ENCODE data around the gene SIPA1L3.

The SIPA1L3 gene

DNA sequence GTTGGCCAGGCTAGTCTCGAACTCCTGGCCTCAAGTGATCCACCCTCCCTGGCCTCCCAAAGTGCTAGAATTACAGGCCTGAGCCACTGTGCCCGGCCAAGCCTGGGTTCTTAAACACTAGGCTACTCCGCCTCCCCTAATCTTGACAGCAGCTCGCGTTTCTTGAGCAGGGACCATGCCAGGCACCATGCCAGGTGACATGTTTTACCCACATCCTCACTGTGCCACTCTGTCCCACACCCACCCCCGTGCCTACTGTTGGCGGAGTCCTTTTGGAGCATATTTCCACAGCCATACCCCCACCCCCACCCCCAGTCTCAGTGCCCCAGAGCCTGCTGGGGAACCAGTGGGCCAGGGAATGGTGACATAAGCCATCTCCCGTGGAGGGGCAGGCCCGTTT is 218.2 kb downstream of the SIPA1L3 start:
- TF ChIP-seq, protein P1, sequence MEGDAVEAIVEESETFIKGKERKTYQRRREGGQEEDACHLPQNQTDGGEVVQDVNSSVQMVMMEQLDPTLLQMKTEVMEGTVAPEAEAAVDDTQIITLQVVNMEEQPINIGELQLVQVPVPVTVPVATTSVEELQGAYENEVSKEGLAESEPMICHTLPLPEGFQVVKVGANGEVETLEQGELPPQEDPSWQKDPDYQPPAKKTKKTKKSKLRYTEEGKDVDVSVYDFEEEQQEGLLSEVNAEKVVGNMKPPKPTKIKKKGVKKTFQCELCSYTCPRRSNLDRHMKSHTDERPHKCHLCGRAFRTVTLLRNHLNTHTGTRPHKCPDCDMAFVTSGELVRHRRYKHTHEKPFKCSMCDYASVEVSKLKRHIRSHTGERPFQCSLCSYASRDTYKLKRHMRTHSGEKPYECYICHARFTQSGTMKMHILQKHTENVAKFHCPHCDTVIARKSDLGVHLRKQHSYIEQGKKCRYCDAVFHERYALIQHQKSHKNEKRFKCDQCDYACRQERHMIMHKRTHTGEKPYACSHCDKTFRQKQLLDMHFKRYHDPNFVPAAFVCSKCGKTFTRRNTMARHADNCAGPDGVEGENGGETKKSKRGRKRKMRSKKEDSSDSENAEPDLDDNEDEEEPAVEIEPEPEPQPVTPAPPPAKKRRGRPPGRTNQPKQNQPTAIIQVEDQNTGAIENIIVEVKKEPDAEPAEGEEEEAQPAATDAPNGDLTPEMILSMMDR (IDR thresholded peaks at IDR 0.05; ENCODE audit: low read depth, low read length) = no peak
- H3K4me3 ChIP-seq (replicated peaks in 1 of 2; ENCODE audit: low read depth in 2 of 2, low read length in 2 of 2) = no peak overlapping the region
- no peak for DNase-seq (ENCODE audit: low read depth in 2 of 2)

DNA sequence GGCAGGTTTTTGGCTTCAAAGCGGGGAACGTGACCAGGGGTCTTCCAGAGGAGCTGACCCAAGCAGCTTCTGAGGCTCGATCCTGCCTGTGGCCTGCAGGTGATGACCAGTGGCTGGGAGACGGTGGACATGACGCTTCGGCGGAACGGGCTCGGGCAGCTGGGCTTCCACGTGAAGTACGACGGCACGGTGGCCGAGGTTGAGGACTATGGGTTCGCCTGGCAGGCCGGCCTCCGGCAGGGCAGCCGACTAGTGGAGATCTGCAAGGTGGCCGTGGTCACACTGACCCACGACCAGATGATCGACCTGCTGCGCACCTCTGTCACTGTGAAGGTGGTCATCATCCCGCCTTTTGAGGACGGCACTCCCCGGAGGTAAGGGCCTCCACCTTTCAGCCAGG is 223.4 kb downstream of the SIPA1L3 start:
- no peak for DNase-seq (ENCODE audit: low read depth in 2 of 2)
- H3K4me3 ChIP-seq (replicated peaks in 1 of 2; ENCODE audit: low read depth in 2 of 2, low read length in 2 of 2) = no peak overlapping the region
- TF ChIP-seq, protein P1 (IDR thresholded peaks at IDR 0.05; ENCODE audit: low read depth, low read length) = no peak

DNA sequence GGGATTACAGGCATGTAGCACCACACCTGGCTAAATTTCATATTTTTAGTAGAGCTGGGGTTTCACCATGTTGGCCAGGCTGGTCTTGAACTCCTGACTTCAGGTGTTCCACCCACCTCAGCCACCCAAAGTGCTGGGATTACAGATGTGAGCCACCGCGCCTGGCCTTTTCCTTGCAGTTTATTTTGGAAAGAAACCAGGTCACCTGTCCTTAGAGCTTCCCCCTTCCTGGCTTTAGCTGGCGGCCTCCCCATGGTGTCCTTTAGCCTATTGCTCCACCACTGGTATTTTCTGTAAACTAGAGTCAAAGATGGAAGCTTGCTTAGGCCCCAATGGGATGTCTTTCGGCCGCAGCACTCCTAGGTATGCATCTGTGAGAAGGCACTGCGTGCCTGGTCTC is 225.8 kb downstream of the SIPA1L3 start:
- H3K4me3 ChIP-seq (replicated peaks in 1 of 2; ENCODE audit: low read depth in 2 of 2, low read length in 2 of 2) = no peak overlapping the region
- DNase-seq (ENCODE audit: low read depth in 2 of 2) = no peak
- TF ChIP-seq, protein P1 (IDR thresholded peaks at IDR 0.05; ENCODE audit: low read depth, low read length) = no peak

DNA sequence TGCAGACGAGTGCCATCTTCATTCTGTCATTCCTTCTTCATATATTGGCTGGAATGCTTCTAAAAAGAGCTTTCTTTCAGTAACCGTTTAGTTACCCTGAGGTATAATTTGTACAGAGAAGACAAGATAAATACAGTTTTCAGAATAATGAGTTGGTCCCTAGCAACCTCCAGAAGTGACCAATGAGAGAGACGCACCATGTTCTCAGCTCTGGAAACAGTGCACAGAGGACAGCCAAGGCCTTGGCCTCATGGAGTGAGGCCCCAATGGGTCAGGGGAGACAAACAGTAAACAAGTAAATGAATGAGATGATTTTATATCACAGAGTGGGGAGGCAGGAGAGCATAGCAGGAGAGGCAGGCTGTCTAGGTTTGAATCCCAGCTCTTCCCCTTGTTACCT is 226.3 kb downstream of the SIPA1L3 start:
- TF ChIP-seq, protein P1 (IDR thresholded peaks at IDR 0.05; ENCODE audit: low read depth, low read length) = no peak
- H3K4me3 ChIP-seq (replicated peaks in 1 of 2; ENCODE audit: low read depth in 2 of 2, low read length in 2 of 2) = no peak overlapping the region
- no peak for DNase-seq (ENCODE audit: low read depth in 2 of 2)

DNA sequence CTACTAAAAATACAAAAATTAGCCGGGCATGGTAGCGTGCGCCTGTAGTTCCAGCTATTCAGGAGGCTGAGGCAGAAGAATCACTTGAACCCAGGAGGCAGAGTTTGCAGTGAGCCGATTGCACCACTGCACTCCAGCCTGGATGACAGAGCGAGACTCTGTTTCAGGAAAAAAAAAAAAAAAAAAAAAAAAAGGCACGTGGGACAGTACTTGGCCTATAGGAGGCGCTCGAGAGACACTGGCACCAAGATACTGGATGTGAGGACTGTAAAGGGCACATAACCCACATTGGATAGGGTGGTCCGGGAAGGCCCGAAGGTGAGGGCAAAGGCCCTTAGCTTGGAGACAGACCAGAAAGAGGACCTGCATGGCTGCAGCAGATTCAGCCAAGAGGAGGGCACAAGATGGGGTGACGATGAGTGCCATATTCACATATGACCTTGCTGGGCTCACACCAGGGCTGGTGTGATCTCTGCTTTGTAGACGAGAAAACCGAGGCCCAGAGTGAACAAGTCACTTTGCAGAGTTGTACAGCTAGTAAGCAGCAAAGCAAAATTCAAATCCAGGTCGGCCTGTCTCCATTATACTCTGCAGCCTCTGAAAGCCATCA is 227.6 kb downstream of the SIPA1L3 start:
- DNase-seq (ENCODE audit: low read depth in 2 of 2) = peak; percentile 50 to 72
- TF ChIP-seq, protein P1 (IDR thresholded peaks at IDR 0.05; ENCODE audit: low read depth, low read length) = peak; percentile 71
- H3K4me3 ChIP-seq (replicated peaks in 1 of 2; ENCODE audit: low read depth in 2 of 2, low read length in 2 of 2) = no peak overlapping the region

DNA sequence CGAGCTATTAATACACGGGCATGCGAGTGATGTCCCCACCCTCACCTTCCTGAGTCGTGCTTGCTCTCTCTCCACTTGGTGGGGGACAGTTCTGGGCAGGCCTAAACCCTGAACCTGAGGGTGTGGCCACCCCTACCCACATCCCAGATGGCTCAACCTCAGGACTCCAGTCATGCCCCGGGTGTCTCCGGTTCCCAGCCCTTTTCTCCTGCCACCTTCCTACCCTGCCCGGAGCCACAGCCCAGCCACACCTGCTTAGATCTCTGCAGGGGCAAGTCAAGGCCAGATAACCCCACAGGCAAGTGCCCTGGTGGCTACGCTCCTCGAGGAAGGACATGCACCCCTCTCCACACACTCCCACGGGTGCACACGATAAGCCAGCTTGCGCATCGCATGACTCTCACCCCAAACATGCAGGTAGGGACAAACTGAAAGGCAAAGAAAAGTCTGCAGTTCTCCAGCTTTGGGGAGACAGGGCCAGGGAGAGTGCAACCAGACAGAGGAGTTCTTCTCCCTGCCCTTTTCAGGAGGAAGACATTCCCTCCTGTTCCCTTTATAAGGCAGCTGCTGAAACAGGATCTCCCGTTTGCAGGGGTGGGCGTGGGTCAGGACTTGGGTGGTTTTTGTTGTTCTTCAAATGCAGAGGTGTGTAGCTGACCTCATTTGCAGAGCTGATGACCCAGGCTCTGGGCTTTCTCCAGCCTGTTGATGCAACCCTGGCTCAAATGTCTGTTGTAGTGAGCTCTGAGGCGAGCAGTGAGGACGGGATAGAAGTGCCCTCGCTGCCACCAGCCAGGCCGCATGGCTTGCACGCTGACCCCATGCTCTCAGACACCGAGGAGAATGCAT is 228.4 kb downstream of the SIPA1L3 start:
- TF ChIP-seq, protein P1 (IDR thresholded peaks at IDR 0.05; ENCODE audit: low read depth, low read length) = no peak
- H3K4me3 ChIP-seq (replicated peaks in 1 of 2; ENCODE audit: low read depth in 2 of 2, low read length in 2 of 2) = no peak overlapping the region
- no peak for DNase-seq (ENCODE audit: low read depth in 2 of 2)

All from cardiac fibroblast (primary cell).